Peyer's patch (tissue), 4 donors: Measurements from ENCODE around the gene TUSC2.

Experiments used
- CTCF ChIP-seq, 6 experiments: fragments of 450-650 bp in 4 of 6; fragments of 200-600 bp in 2 of 6; sonication (generic) in 1 of 6; IDR thresholded peaks; one replicate each; pipeline ENCODE4 v1.5.1; 2017 to 2019; ENCODE audit warnings: antibody characterized with exemption in 6 of 6, mild to moderate bottlenecking in 3 of 6, moderate library complexity in 1 of 6
- POLR2A ChIP-seq, 2 donors: fragments of 450-650 bp; IDR thresholded peaks; one replicate each; pipeline ENCODE4 v1.5.1; 2017; ENCODE audit warnings: antibody characterized with exemption in 2 of 2, mild to moderate bottlenecking in 2 of 2, moderate library complexity in 2 of 2

GRCh38 chr3:50345586-50346234, 17.7 kb upstream of the TUSC2 start, which contains the start of gene ZMYND10:
- no peak for TF ChIP-seq POLR2A (IDR thresholded peaks at IDR 0.05)
- no peak for TF ChIP-seq CTCF (IDR thresholded peaks at IDR 0.05)
